ENCODE measurements around the gene C2orf49.
A peak's percentile ranks its signal among the peaks of the same experiment; 100 is the strongest.

Gene C2orf49

DNA sequence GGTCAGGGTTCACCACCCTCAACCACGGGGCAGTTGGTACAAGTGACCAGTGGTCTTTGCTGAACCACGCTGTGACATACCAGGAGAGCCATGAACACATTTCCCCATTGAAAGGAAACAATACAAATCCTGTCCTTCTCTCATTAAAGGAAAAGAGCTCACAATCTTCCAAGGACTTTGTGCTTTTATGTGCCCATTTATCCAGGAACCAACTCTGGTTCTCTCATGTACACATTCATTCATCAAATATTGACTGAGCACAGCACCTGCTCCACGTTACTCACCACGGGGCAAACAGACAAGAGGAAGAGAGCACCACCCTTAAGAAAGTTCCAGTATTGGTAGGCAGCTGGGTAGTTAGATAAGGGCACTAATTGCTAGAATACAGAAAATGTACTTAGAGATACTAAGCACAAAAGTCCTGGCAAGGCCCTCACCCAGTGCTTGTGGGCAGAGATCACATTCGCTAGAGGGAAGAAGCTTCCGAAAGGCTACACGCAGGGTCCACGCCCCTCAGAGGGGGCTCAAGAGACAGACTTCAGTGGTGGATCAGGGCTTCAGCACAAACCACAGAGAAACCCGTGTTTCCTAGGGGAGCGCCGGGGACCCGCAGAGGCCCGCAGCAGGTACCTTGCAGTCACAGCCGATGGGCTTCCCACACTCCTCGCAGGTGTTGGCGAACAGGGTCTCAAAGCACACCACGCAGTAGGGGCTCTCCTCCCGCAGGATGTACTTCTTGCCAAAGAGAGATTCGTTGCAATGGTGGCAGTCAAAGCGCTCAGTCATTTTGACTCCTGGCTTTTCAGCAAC, 48.6 kb downstream of the C2orf49 start:
- no peak for DNase-seq

DNA sequence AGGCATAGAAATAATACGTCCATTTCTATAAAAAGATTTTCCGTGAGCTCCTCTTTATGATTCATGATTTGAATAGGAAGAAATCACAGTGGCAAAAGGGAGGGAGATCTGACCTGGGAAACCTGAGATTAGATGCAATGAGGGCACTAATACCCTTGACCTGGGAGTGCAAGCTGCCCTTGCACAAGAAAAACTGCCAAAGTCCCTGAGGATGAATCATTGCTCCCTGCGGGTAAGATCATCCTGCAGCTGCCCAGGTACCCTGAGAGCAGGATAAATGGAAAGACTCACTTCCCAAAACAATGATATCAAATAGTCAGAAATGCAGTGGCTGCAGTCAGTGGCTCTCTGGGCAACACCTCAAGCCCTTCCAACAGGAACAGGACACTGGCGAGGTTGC, 49.9 kb downstream of the C2orf49 start:
- DNase-seq: no peak

DNA sequence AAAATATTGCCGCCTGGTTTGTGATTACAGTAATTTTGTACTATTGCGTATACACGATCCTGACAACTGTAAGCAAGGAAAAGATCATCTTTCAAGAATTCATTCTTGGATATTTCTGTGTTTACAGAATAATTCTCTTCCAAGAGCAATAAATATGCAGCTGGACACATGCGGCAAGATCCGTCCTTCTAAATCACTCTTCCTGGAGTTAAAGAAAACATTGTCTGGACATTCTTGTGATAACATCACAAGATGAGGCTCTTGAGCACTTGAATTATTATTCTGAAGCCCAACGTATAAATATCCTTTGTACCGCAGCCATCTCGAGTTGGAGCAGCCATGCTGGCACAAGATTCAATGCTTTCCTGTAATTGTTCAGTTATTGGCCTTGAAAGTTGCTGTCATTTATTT, 51.6 kb downstream of the C2orf49 start:
- DNase-seq: peak; percentile 54

DNA sequence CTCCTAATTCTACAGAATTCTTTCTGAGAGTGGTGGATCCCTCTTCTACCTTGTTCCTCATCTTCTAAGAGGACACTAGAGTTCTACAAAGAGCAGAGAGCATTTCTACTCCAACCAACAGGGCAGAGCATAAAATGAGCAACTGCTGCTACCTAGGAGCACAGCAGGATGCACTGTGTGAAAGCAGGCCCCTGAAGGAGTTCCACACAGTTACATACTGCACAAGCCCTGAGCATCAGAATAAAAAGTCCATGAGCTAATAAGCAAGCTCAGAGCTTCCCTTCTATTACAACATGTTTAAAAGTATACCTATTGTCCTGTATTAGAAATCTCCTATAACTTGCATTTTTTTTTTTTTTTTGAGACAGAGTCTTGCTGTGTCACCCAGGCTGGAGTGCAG, 53.1 kb downstream of the C2orf49 start:
- DNase-seq: no peak

DNA sequence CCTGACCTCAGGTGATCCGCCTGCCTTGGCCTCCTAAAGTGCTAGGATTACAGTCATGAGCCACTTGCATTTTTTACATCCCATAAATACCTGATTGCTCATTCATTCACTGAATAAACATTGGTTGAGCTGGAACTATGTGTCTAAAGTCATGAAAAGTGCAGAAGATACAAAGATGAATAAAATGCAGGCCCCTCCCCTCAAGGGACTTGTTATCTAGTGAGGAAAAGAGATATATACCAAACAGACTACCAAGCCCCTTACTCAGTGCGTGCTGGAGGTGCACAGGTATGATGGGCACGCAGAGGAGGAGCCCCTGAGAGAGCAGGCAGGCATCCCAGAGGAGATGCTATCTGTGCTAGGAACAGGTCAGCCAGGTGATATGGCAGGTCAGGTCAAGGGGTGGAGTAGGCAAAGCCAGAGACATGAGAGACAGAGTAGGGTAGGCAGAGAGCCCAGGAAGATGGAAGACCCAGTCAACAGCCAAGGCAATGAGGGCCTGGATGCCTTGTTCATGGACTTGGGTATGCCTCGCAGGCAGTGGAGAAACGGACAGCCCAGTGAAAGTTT, 53.8 kb downstream of the C2orf49 start:
- no peak for DNase-seq

DNA sequence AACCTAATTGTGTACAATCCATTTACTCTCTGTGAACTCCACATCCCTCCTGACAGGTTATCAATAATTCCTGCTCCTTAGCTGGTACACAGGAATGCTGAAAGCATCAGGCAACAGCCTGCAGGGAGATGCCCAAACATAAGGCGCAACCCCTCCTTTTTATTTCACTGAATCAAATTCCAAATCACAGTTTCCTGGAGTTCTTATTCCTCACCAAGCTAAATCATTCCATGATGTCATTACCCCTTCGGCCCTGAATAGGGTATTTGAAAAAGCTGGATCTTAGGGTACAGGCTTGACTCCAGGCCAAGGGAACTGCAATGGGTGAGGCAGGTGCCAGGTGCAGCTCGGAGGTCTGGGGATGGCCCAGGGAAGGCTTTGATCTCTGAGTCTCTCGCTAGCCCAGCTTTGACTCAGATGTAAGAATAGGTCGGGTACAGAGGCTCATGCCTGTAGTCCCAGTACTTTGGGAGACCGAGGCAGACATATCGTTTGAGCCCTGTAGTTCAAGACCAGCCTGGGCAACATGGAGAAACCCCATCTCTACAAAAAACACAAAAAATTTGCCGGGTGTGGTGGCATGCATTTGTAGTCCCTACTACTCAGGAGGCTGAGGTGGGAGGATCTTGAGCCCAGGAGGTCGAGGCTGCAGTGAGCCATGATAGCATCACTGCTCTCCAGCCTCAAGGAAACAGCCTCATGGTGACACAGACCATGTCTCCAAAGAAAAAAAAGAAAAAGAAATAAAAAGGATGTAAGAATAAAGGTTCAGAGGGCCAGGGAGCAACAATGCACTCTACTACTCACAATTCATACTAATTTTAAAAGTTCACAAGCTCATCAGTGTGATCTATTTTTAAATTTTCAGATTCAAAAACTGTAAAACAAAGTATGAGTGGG, 54.7 kb downstream of the C2orf49 start:
- no peak for DNase-seq

DNA sequence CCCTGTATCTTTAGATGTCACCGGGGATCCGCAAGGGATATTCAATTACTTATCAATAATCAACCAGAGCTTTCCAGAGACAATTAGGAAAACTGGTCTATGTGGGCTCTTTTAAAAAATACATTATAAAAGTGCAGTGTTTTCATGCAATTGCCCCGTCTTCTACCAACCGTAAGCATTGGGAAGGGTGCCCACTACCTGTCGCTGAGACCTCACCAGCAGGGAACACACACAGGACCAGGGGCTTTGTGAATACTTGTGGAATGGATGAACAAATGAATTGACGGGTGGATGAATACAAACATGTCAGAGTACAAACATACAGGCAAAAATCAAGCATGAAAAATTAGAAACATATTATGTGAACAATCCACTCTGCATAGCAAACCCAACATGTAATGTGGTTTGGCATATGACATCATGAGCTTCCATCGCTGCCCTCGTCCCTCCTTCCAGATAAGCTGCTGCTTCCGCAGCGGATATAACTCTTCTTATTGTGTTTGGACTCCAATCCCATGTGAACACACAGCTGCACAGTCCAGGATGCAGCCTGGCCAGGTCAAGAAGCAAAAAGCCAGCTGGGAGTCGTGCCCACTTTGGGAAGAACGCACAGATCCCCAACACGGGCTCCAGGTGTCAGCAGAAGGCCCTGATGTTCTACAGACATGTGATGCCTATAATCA, 56.2 kb downstream of the C2orf49 start:
- no peak for DNase-seq

DNA sequence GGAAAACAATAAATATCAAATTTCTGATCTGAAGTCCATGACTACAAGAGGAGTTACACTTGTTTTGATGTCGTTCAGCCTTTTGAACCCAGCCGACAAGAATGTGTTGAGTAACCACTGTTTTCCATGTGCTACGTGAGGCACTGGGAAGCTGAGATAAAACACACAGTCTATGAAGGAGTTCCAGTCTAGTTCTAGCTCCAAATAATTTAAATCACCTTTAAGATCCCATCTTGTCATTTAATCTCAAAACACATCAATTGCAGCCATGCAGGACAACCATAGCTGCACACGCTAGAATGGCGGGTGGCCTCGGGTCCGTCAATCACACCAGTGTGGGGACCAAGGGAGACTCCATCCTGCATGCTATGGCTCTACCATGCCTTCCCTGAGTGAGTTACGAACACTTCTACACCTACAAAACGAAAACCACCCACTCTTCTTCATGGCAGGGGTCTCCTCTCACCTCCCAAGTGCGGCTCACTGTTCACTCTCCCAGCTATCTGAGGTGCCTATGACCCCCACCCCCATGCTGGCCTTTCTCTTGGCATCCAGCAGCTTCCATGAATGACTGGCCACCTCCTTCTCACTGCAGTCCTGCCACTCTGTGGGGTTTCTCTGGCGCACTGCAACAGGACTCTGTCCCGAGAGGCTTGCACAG, 57.7 kb downstream of the C2orf49 start:
- DNase-seq: no peak

DNA sequence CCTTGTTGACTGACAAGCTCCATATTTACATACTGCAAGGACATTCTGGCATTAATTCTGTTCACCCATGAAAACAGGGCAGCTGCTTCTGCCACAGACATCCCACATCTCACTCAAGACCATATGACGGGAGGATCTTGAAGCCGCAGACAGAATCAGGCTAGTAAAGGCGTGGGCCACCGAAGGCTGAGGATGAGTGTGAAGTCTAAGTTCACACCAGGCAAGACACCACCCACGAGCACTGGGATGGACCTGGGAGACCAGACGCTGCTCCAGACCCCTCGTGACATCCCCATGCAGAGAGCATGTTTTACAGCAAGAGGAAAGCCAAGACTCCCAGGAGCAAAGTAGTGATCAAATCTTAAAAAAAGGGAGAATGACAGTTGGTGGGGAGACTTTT, 58.4 kb downstream of the C2orf49 start:
- no peak for DNase-seq

DNA sequence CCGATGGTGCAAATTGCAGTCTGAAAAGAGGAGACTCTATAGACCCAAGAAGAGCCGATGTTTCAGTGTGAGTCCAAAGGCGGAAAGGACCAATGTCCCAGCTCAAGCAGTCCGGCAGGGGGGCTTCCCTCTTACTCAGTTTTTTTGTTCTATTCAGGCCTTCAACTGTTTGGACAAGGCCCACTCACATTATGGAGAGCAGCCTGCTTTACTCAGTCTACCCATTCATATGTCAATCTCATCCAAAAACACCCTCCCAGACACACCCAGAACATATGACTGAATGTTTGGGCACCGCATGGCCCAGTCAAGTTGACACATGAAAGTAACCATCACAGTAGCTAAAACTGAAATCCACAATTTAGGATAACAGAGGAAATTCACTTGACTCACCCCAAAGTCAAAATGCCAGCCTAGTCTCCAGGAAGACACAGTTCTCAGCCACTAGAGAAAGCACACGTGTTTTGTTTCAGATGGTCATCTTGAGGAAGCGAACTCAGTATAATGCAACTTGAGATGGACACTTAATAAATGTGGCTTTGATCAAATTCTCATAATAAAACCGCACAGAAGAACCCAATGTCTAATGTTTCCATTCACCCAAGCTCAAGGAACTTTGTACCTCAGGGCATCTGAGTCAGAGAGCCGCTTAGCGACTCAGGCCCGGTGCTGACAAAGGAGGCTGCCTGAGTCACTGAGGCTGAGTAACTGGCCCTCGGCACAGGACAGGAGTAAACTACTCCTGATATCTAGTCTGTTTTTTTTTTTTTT, 59.1 kb downstream of the C2orf49 start:
- no peak for DNase-seq

DNA sequence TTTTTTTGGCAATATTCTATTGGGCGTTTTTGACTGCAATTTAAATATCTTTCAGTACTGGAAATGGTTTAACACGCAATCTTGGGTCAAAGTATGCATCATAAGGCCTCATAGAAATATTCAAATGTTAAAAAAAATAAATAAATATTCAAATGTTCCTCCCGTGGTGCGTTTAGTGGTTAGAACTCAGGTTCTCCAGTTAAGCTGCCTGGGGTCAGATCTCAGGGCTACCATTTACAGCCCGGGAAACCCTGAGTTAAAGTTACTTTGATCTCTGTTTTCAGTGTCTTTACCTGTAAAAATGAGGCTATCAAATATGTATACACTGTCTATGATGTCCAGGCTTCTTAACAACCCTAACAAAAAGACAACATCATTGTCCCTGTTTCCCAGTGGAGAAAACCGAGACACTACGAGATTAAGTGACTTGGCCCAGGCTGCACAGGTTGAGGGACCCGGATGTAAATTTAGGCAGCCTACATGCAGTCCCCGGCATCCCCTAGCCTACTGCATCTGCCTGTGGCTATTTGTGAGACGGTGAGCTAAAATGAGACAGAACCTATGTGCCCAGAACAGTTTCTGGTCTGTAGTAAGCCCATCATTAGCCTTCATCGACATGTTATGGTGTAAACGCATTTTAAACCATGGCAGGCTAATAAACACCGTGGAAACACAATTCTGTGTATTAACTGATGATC, 59.8 kb downstream of the C2orf49 start:
- DNase-seq: no peak

DNA sequence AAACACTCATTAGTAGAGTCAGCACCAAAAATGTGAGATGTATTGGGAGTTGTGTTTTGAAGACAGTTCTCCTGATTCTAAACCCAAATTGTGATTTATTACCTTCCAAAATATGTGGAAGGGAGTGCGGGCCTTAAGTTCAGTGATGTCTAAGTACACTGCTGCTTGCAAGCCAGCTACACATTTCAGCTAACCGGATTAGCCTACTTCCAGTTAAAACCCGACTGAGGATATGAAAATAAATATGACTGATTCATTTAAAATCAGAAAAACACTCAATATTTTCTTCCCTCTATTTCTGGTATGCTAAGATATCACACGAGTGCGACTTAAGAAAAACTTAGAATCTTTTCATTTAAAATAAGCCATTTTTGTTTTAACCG, 60.6 kb downstream of the C2orf49 start:
- no peak for DNase-seq

DNA sequence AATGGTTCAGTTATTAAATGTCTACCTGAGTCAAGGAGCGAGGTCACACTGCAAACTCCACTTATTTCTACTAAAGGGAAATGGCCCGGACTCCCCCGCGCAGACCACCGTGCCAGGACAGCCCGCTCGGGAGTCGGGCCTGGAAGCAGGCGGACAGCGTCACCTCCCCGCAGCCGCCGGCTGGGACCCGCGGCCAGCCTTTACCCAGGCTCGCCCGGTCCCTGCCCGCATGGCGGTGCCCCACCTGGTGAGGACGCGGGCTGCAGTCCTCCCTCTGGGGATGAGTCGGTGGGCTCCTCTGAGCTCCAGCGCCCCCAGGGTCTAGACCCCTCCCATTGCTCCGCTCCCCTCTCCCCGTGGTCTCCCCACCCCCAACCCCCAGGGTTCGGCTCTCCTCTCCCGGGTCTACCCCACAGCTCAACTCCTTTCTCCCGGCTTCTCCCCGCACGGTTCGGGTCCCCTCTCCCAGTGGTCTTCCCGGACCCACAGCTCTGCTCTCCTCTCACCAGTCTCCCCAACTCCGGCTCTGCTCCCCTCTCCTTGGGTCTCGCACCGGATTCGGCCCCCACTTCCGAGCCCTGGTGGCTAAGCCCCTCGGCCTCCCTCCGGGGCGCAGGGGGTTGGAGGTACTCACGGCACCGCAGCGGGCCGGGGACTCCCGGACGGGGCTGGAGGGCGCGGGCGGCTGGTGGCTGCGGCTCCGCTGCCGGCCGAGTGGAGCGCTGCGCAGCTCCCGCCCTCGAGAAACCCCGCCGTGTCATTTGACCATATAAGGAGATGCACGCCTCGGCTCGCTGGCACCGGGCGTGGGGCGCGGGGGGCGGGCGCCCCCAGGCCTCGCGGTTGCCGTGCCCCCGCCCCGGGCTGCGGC, 61.2 kb downstream of the C2orf49 start, which contains the start of gene FHL2:
Gene FHL2 (minus strand): TSS at position 716 of the 871 bp plus-strand sequence. CDS start 12,535 bp downstream, outside the sequence.
- peak; percentile 87 for DNase-seq

Data from left hindlimb (tissue), 1 donor.